ENCODE measurements around the gene USP34. TPM values are rescaled to one million over a fixed set of nuclear protein-coding genes. Genes with fewer than 3 reads are reported as not detected.

USP34 gene
- total and polyA plus RNA-seq, 7 experiments from 2014 or later = 15.3 to 186 (median 164) TPM

DNA sequence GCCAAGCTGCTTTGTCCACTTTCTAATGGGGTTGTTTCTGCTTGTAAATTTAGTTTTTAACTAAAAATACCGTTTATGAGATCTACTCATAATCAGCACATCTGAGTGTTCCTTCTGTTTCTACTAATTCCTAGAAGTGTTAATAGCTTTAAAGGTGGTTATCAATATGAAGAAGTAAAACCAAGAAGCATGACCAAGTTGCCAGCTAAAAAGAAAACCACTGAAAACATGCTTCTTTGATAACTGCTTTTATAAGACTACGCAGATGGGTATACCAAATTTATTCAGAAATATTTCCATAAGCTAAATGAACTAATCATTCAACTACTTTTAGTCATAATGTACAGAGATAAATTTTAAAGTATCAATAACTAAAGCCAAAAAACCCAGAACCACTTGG is 207.1 kb downstream of the USP34 start:
- no peaks in the 10 kb centered on the region for H3K9me3 ChIP-seq (ENCODE audit: control insufficient read depth in 2 of 3, low read length in 3 of 3)
- Mint-ChIP-seq H3K27ac (no peak overlapping the region), H3K36me3 (peaks cover 4 to 44% (median 32%) of the 10 kb centered on the region in 5 donors), H3K9me3 (no peaks in the 10 kb centered on the region), H3K27me3 (no peaks in the 10 kb centered on the region), H3K4me3 (no peak overlapping the region), H3K4me1 (no peaks in the 10 kb centered on the region)
- DNase-seq (no peak), ATAC-seq (no peak)
- intact Hi-C loops (cut with micrococcal nuclease) = no loop called here
- H3K27ac ChIP-seq (ENCODE audit: low read depth, low read length) = no peak overlapping the region
- ChIA-PET CTCF (no interaction called here), POLR2A (no interaction called here)
- peaks cover 3 to 39% (median 8%) of the 10 kb centered on the region in 3 experiments for H3K36me3 ChIP-seq (ENCODE audit: control insufficient read depth in 2 of 3, insufficient read depth in 3 of 3, low read length in 3 of 3)
- H3K27me3 ChIP-seq (ENCODE audit: control insufficient read depth in 2 of 2, insufficient read depth in 2 of 2, low read length in 2 of 2) = no peaks in the 10 kb centered on the region
- no peak overlapping the region for H3K4me3 ChIP-seq (ENCODE audit: low read length)
- H3K4me1 ChIP-seq (ENCODE audit: control insufficient read depth in 2 of 2, insufficient read depth in 2 of 2, low read length in 2 of 2) = no peaks in the 10 kb centered on the region

DNA sequence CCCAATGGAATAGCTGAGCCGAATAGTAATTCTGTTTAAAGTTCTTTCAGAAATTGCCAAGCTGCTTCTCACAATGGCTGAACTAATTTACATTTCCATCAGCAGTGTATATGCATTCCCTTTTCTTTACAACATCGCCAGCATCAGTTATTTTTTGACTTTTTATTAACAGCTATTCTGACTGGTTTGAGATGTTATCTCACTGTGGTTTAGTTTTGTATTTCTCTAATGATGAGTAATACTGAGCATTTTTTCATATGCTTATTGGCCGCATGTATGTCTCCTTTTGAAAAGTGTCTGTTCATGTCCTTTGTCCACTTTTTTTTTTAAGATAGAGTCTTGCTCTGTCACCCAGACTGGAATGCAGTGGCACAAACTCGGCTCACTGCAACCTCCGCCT is 208.2 kb downstream of the USP34 start:
- H3K4me3 ChIP-seq (ENCODE audit: low read length) = no peak overlapping the region
- DNase-seq = no peak
- H3K36me3 Mint-ChIP-seq = peaks cover 11 to 48% (median 36%) of the 10 kb centered on the region in 5 donors
- no peaks in the 10 kb centered on the region for H3K9me3 ChIP-seq (ENCODE audit: control insufficient read depth in 2 of 3, low read length in 3 of 3)
- H3K27ac ChIP-seq (ENCODE audit: low read depth, low read length) = no peak overlapping the region
- ChIA-PET CTCF (no interaction called here), POLR2A (no interaction called here)
- no peaks in the 10 kb centered on the region for H3K4me1 ChIP-seq (ENCODE audit: control insufficient read depth in 2 of 2, insufficient read depth in 2 of 2, low read length in 2 of 2)
- peaks cover 3 to 50% (median 14%) of the 10 kb centered on the region in 3 experiments for H3K36me3 ChIP-seq (ENCODE audit: control insufficient read depth in 2 of 3, insufficient read depth in 3 of 3, low read length in 3 of 3)
- ATAC-seq = no peak
- no peak overlapping the region for H3K27ac Mint-ChIP-seq
- no peaks in the 10 kb centered on the region for H3K27me3 Mint-ChIP-seq
- intact Hi-C loops (cut with micrococcal nuclease) = no loop called here
- H3K27me3 ChIP-seq (ENCODE audit: control insufficient read depth in 2 of 2, insufficient read depth in 2 of 2, low read length in 2 of 2) = no peaks in the 10 kb centered on the region
- H3K4me3 Mint-ChIP-seq = no peak overlapping the region
- H3K9me3 Mint-ChIP-seq = no peaks in the 10 kb centered on the region
- peaks cover 0 to 3% (median 0%) of the 10 kb centered on the region in 7 donors for H3K4me1 Mint-ChIP-seq

DNA sequence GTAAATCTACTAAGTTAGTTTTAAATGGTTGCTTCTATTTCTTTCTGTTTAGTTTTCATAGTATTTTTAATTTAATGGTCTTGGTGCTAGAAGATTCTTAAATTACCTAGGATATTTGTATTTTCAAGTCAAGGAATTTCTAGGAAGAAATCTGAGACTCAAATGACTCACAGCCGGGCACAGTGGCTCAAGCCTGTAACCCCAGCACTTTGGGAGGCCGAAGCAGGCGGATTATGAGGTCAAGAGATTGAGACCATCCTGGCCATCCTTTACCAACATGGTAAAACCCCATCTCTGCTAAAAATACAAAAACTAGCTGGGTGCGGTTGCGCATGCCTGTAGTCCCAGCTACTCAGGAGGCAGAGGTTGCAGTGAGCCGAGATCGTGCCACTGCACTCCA is 213.4 kb downstream of the USP34 start:
- H3K4me1 ChIP-seq (ENCODE audit: control insufficient read depth in 2 of 2, insufficient read depth in 2 of 2, low read length in 2 of 2) = no peaks in the 10 kb centered on the region
- H3K27ac ChIP-seq (ENCODE audit: low read depth, low read length) = no peak overlapping the region
- DNase-seq (no peak), ATAC-seq (no peak)
- ChIA-PET CTCF (no interaction called here), POLR2A (no interaction called here)
- H3K4me3 Mint-ChIP-seq = no peak overlapping the region
- peaks cover 8 to 48% (median 13%) of the 10 kb centered on the region in 3 experiments for H3K36me3 ChIP-seq (ENCODE audit: control insufficient read depth in 2 of 3, insufficient read depth in 3 of 3, low read length in 3 of 3)
- H3K9me3 Mint-ChIP-seq = no peaks in the 10 kb centered on the region
- intact Hi-C loops (cut with micrococcal nuclease) = loop anchor here in 1 of 2 donors (5.0 kb wide), 1 partner anchor 45 kb away; no protein-coding TSS in a partner anchor
- H3K4me1 Mint-ChIP-seq = peaks cover 0 to 6% (median 3%) of the 10 kb centered on the region in 7 donors
- H3K27me3 Mint-ChIP-seq = no peaks in the 10 kb centered on the region
- no peaks in the 10 kb centered on the region for H3K9me3 ChIP-seq (ENCODE audit: control insufficient read depth in 2 of 3, low read length in 3 of 3)
- H3K27me3 ChIP-seq (ENCODE audit: control insufficient read depth in 2 of 2, insufficient read depth in 2 of 2, low read length in 2 of 2) = no peaks in the 10 kb centered on the region
- H3K4me3 ChIP-seq (ENCODE audit: low read length) = no peak overlapping the region
- H3K36me3 Mint-ChIP-seq = peaks cover 28 to 57% (median 36%) of the 10 kb centered on the region in 5 donors
- no peak overlapping the region for H3K27ac Mint-ChIP-seq

DNA sequence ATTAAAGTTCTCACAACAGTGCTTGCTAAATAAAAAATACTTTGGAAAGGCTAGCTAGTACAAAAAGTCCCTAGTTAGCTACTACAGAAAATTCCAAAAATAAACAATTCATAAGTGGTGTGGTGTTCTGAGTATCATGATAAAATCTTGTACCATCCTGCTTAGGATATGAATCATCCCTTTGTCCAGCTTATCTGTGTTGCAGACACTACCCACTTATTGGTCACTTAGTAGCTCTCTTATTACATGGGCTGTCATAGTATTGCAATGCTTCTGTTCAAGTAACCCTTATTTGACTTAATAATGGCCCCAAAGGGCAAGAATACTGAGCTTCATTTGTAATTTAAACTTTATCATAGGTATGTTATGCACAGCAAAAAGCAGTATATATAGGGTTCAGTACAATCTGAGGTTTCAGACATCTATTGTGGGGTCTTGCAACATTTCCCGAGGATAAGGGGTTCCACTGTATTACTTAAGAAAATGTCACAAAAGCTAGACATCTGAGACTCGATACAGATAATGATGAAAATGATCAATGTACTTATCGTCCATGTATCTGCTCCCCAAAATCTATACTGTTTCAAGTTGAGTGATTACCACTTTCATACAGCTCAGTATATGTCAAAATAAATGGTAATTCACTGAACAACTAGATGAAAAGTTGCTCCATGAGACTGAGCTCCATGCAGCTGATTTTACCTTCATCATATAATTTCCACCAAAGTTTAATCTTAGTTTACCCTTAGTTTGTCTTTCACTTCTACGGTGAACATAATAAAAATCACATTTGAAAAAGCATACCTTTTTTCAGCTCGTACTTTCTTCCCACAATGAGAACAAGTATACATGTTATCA is 215.1 kb downstream of the USP34 start:
- ChIA-PET CTCF (interaction anchor here (0.6 to 0.7 kb wide), 2 partner anchors 9 to 105 kb away, joined by 3 read pairs; no protein-coding TSS in a partner anchor), POLR2A (no interaction called here)
- DNase-seq = no peak
- Mint-ChIP-seq H3K27me3 (no peaks in the 10 kb centered on the region), H3K4me1 (peaks cover 0 to 6% (median 3%) of the 10 kb centered on the region in 7 donors), H3K27ac (no peak overlapping the region), H3K36me3 (peaks cover 25 to 52% (median 36%) of the 10 kb centered on the region in 5 donors), H3K9me3 (no peaks in the 10 kb centered on the region), H3K4me3 (no peak overlapping the region)
- Histone ChIP-seq H3K27me3 (ENCODE audit: control insufficient read depth in 2 of 2, insufficient read depth in 2 of 2, low read length in 2 of 2) (no peaks in the 10 kb centered on the region), H3K4me3 (ENCODE audit: low read length) (no peak overlapping the region), H3K36me3 (ENCODE audit: control insufficient read depth in 2 of 3, insufficient read depth in 3 of 3, low read length in 3 of 3) (peaks cover 8 to 45% (median 13%) of the 10 kb centered on the region in 3 experiments), H3K4me1 (ENCODE audit: control insufficient read depth in 2 of 2, insufficient read depth in 2 of 2, low read length in 2 of 2) (no peaks in the 10 kb centered on the region), H3K27ac (ENCODE audit: low read depth, low read length) (no peak overlapping the region), H3K9me3 (ENCODE audit: control insufficient read depth in 2 of 3, low read length in 3 of 3) (no peaks in the 10 kb centered on the region)
- intact Hi-C loops (cut with micrococcal nuclease) = loop anchor here in 1 of 2 donors (5.0 kb wide), 1 partner anchor 44 kb away; no protein-coding TSS in a partner anchor
- peak; percentile 45 for ATAC-seq

DNA sequence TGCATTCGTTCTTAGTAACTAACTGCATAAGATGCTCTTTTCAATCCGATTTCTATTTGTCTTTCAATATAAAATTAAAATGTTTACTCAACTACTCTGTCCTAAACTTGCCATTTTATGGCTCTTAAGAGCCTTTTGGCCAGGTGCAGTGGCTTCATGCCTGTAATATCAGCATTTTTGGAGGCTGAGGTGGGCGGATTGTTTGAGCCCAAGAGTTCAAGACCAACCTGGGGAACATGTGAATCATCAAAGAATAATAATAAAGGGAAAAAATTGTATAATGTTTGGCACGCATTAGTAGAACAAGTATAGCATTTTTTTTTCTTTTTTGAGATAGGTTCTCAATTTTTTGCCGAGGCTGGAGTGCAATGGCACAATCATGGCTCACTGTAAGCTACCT is 216.4 kb downstream of the USP34 start:
- H3K4me1 ChIP-seq (ENCODE audit: control insufficient read depth in 2 of 2, insufficient read depth in 2 of 2, low read length in 2 of 2) = no peaks in the 10 kb centered on the region
- ChIA-PET CTCF (no interaction called here), POLR2A (no interaction called here)
- H3K9me3 Mint-ChIP-seq = no peaks in the 10 kb centered on the region
- H3K27me3 ChIP-seq (ENCODE audit: control insufficient read depth in 2 of 2, insufficient read depth in 2 of 2, low read length in 2 of 2) = no peaks in the 10 kb centered on the region
- intact Hi-C loops (cut with micrococcal nuclease) = no loop called here
- H3K27me3 Mint-ChIP-seq = no peaks in the 10 kb centered on the region
- DNase-seq (no peak), ATAC-seq (no peak)
- no peak overlapping the region for H3K4me3 ChIP-seq (ENCODE audit: low read length)
- H3K4me1 Mint-ChIP-seq = peaks cover 0 to 6% (median 3%) of the 10 kb centered on the region in 7 donors
- peaks cover 25 to 53% (median 36%) of the 10 kb centered on the region in 5 donors for H3K36me3 Mint-ChIP-seq
- no peaks in the 10 kb centered on the region for H3K9me3 ChIP-seq (ENCODE audit: control insufficient read depth in 2 of 3, low read length in 3 of 3)
- peaks cover 8 to 51% (median 13%) of the 10 kb centered on the region in 3 experiments for H3K36me3 ChIP-seq (ENCODE audit: control insufficient read depth in 2 of 3, insufficient read depth in 3 of 3, low read length in 3 of 3)
- H3K27ac Mint-ChIP-seq = peak overlapping the region in 4 of 9 donors; percentile 8 to 52 (median 20)
- H3K27ac ChIP-seq (ENCODE audit: low read depth, low read length) = no peak overlapping the region
- no peak overlapping the region for H3K4me3 Mint-ChIP-seq

DNA sequence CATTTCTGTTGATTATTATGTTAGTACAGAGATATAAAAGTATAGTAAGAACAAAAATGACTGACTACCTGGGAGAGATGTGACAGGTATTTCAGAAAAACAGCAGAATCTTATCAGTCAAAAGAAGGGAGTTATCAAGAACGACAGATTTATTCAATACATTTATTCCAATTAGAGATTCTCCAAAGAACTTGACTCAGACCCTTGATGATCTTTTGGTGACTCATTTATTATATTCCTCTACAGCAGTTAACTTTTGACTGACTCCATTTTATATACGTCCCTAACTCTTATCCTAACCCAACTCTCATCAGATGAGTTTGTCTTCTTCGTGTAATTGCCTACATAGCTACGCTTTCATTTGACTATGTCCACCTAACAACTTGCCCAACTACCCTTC is 217.8 kb downstream of the USP34 start:
- ChIA-PET POLR2A (no interaction called here), CTCF (no interaction called here)
- no peak for DNase-seq
- H3K9me3 ChIP-seq (ENCODE audit: control insufficient read depth in 2 of 3, low read length in 3 of 3) = no peaks in the 10 kb centered on the region
- Mint-ChIP-seq H3K27ac (peak overlapping the region in 5 of 9 donors; percentile 28 to 53 (median 32)), H3K27me3 (no peaks in the 10 kb centered on the region), H3K4me1 (peaks cover 0 to 6% (median 0%) of the 10 kb centered on the region in 7 donors), H3K4me3 (no peak overlapping the region), H3K36me3 (peaks cover 24 to 52% (median 36%) of the 10 kb centered on the region in 5 donors), H3K9me3 (no peaks in the 10 kb centered on the region)
- no peak for ATAC-seq
- no peaks in the 10 kb centered on the region for H3K4me1 ChIP-seq (ENCODE audit: control insufficient read depth in 2 of 2, insufficient read depth in 2 of 2, low read length in 2 of 2)
- peaks cover 7 to 41% (median 8%) of the 10 kb centered on the region in 3 experiments for H3K36me3 ChIP-seq (ENCODE audit: control insufficient read depth in 2 of 3, insufficient read depth in 3 of 3, low read length in 3 of 3)
- no peaks in the 10 kb centered on the region for H3K27me3 ChIP-seq (ENCODE audit: control insufficient read depth in 2 of 2, insufficient read depth in 2 of 2, low read length in 2 of 2)
- H3K27ac ChIP-seq (ENCODE audit: low read depth, low read length) = no peak overlapping the region
- no peak overlapping the region for H3K4me3 ChIP-seq (ENCODE audit: low read length)
- intact Hi-C loops (cut with micrococcal nuclease) = no loop called here

Data from naive thymus-derived CD4-positive, alpha-beta T cell (primary cell).